ENCODE data around the gene ADAM8.

DNA sequence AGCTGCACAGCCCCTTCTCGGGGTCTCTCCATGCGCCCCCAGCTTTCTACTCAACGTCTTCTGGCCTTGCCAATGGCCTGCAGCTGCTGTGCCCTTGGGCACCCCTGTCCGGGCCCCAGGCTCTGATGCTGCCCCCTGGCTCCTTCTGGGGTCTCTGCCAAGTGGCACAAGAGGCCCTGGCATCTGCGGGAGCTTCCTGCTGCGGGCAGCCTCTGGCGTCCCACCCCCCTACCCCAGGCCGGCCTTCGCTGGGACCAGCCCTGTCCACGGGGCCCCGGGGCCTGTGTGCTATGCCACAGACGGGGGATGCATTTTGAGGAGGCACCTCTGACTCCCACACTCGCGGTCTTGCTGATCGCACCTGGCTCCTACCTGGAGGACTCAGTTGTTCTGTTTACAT lies 36.7 kb downstream of the ADAM8 start:
- TF ChIP-seq, protein P1, sequence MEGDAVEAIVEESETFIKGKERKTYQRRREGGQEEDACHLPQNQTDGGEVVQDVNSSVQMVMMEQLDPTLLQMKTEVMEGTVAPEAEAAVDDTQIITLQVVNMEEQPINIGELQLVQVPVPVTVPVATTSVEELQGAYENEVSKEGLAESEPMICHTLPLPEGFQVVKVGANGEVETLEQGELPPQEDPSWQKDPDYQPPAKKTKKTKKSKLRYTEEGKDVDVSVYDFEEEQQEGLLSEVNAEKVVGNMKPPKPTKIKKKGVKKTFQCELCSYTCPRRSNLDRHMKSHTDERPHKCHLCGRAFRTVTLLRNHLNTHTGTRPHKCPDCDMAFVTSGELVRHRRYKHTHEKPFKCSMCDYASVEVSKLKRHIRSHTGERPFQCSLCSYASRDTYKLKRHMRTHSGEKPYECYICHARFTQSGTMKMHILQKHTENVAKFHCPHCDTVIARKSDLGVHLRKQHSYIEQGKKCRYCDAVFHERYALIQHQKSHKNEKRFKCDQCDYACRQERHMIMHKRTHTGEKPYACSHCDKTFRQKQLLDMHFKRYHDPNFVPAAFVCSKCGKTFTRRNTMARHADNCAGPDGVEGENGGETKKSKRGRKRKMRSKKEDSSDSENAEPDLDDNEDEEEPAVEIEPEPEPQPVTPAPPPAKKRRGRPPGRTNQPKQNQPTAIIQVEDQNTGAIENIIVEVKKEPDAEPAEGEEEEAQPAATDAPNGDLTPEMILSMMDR (IDR thresholded peaks at IDR 0.05 in 4 of 5, conservative IDR thresholded peaks at IDR 0.05 in 1 of 5) = no peak
- no peak for TF ChIP-seq POLR2A (IDR thresholded peaks at IDR 0.05)
